Ammon's horn (tissue), 1 donor: ENCODE measurements around the gene SNX32.
A peak's percentile ranks its signal among the peaks of the same experiment; 100 is the strongest.

Experiments
- DNase-seq: peaks from one replicate; pipeline ENCODE4 v3.0.0-alpha.2; 2016; ENCODE audit warnings: low spot score

SNX32 gene

DNA sequence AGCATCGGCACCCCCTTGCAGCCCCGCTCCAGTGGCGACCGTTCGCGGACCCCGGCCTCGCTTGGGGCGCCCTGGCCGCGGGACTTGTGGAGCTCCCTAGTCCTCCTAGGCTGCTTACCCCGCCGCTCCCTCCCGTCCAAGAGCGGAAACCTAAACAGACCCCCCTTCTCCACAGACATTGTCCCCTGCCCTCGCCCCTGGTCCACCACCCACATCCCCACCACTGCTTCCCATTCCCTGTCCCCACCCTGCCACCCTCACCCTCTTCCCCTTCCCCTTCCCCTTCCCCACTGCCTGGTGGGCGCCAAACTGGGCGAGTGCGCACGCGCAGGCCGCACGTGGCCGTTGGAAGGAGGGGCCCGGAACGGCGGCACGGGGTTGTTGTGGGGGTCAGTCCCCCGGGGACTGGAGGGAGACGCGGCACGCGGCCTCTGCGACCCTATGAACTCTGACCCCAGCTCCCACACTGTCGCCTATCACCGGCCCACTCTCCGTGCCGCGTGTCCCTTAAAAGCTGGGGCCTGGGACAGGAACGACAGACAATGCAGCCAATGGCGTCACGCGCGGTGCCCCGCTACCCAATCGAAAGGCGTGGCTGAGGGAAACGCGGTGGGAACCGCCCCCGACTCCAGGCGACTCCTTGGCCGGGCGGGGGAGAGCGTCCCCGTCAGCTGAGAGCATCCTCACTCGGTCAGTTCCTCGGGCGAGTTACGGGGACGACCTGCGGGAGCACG lies at the start of gene SNX32:
SNX32 (plus strand) TSS at position 667 of the 734 bp plus-strand sequence. CDS start 103 bp downstream, outside the sequence.
- peak; percentile 98 for DNase-seq

DNA sequence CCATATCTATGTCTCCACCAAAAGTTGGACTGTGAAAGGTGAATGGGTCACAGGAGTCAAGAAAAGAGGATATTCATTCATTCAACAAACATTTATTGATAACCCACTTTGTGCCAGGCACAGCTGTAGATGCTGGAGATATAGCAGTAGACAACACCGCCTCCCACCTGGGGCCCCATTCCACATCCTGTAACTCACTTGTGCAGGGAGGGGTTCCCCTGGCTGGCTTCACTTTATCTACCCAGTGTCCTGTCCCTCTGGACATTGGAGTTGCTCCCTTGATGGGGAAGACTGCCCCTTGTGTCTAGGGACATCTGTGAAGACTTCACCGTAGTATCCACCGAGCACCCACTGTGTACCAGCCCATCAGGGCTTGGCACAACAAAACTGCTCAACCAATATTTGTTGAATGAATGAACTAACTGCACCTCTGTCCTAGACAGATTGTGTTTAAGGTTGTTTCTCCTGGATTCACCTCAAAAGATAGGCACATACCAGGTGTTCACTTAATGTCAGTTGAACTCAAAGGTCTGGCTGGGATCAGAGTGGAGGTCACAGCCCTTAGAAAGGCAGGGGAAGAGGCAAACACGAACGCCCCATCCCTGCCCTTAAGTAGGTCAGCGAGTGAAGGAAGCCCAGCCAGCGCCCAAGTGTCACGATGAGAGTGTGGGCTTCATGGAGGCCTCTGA lies 48.3 kb upstream of the SNX32 start:
- no peak for DNase-seq

DNA sequence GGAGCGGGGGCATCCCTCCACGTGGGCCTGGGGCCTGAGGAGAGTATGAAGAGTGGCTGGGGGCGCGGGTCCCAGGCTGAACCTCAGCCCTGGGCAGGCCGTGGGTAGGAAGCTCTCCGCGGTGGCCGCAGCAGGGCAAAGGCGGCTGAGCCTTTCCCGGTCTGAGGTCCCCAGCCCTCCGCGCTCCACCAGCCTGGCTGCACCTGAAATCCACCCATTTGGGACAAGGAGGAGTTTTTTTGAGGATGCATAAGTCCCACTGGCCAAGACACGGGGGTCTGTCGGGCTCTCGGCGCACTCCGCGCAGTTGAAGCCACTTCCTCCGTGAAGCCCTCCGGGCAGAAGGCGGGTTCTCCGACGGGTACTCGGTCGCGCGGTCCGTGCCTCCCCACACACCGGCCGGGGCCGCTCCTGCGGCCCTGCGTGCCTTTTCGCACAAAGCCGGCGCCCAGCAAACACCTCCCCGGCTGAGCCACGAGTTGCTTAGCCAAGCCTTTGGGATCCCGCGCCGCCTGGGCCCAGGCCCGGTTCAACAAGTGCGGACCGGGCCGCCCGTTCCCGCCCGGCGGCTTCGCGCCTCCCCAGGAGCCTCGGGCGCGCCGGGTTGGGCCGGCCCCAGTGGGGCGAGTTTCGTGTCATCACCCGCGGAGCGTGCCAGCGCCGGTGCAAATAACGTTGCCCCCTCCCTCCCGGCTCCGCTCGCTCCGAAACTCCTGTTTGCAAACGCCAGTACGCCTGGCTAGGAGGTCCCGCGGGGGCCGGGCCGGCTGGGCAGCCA lies 47.6 kb upstream of the SNX32 start:
- DNase-seq, result no peak

DNA sequence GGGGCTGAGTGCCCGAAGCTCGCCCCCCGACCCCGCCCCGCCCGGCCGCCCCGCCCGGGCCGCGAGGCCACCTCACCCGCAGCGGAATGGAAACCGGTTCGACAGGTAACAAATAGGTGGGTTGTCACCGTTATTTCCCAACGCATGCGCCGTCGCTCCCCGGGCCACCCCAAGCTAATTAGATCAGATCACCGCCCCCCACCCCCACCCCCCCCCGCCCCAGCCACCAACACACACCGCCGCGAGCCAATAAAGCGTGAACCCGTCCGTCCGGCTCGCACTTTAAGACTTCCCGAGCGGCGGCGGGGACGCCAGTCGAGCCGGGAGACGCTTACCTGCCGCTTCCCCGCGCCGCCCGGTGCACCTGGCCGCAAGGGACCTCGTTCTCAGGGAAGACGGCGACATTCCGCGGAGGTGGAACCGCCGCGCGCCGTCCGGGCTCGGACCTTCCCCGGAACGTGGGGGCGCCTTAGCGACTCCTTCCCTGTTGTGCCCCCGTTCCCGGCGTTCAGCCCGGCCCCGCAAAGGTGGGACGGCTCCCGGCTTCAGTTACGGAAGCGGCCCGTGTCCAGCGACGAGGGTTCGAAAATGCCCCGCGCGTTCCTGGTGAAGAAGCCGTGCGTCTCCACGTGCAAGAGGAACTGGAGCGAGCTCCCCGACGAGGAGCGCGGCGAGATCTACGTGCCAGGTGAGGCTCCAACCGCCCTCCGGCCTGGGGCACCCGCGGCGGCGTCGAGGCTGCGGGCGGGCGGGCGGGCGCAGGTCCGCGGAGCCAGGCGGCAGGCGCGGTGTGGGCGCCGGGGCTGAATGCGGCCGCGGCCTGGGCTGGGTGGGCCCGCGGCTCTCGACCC lies 46.8 kb upstream of the SNX32 start, which contains the start of gene OVOL1:
OVOL1 (plus strand) TSS at position 278 of the 851 bp plus-strand sequence; CDS start at position 589, 311 bp downstream.
- no peak for DNase-seq

DNA sequence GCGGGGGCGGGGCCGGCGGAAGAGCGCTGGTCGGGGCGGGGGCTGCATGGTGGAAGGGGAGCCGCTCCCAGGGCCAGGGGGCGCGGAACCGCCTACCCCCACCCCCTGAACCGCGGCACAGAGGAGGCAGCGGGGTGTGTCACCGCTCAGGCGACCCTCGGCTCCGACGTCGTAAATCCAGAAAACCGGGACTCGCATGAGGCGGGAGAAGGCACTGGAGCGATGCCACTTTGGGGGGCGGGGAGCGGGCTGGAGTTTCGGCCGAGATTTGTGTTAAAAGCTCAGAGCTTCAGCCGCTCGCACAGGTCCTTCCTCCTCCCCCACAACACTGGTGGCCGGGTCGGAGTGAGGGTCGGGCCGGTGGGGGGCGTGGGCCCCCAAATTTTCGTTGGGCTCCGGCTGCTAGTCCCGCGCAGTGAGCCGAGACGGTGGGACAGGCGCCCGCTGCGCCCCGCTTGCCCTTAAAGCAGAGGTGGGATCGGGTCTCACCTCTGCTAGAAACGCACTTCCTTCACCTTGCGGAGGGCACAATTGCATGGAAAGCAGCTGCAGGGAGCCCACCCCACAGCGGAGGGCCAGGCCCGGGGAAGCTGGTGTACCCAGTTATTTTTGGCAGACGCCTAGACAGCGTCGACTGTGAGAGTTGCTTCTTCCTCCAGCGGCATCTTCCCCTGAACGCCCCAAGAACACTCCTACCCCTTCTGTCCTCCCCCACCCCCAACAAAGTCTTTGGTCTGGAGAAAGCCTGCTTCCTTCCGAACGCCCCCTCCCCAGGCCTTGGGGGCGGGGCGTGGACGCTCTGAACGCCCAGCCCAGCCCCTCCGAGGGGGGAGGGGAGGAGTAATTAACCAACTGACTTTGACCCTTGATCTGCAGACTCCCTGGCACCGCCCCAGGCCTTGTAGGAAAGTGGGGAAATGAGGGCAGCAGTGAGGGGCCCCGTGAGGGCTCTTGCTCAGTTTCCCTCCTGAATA lies 45.8 kb upstream of the SNX32 start:
- no peak for DNase-seq

DNA sequence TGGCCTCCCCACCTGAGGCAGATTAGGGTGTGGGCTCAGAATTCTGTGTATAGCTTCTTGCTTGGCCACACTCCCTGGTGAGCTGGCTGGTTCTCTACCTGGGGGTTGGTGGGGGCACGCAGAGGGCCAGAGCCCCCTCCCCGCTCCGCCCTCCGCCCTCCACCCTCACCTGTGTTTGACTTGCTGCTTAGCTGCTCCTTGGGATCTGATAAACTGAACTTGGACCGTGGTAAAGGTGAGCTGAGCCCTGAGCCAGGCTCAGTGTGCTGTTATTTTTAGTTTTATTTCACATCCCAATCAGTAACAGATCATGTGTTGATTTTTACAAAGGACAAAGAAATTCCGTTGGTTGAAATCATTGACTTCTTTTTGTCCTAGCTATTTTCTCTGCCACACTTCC lies 44.9 kb upstream of the SNX32 start:
- no peak for DNase-seq

DNA sequence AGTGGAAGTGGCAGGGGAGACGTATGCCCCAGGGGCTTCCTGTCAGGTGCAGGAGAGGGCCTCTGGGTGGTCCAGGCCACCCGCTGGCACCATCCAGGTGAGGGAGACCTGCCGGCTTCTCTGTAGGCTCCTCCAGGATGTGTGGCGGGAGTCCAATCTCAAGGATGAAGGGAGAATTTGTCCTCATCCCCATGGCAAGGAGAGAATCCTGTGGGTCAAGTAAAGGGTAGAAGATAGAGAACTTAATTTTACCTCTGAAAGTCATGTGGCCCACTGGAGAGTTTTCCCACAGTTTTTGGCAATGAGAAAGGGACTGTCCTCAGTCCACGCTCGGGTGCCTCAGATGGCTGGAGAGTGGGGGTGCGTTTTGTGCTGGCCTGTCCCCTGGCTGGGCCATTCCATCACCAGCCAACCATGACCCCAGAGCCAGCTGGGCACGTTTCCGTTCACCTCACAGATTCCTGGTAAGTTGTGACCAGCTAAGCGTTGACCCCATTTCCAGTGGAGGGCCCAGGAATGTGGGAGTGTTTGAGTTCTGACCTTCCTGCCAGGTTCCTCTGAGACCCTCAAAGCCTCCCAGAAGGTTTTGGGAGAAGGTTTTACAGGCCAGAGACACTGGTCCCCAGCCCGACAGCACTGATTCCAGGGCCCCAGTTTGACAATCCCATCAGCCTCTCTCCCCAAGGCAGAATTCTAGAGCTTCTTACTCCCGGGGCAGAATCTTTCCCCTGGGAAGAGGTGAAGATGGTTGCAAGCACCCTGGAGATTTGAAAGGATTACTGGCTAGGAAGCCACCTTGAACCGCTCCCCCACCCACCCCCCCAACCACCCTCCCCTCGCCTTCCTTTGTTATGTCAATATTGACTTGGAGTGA lies 44.3 kb upstream of the SNX32 start:
- DNase-seq, result no peak

DNA sequence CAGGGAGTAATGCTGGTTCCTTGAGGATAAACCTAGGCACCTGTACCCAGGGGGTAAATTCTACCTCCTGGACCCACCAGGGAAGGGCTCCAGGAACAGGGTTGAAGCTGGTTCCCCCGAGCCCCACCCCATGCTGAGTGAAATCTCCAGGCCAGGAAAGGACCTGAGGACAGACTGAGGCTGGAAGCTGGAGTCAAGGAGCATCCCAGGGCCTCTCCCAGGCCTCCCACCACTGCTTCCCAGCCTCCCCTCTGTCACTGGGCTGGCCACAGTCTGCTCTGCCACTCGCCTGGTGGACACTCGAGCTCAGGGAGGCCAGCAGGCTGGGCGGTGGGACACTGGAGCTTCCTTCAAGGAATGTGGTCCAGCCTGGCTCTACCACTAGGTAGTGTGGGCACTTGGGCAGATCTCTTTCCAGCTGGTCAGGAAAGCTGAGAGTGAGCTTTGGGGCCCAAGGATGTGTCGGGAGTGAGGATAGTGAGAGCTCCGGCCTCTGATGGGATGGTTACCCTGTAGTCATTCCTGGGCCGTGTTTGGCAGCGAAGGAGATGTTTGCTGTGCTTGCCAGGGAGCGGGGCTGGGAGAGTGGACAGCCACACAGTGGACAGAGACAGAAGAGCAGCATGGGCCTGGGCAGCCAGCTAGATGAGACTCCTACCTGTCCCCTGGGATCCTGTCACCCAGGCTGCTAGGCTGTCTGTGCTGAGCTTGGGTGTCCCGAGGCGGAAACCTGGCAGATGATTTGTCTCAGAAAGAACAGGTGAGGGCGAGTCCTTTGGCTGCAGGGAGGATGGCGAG lies 43.5 kb upstream of the SNX32 start:
- DNase-seq, result no peak

DNA sequence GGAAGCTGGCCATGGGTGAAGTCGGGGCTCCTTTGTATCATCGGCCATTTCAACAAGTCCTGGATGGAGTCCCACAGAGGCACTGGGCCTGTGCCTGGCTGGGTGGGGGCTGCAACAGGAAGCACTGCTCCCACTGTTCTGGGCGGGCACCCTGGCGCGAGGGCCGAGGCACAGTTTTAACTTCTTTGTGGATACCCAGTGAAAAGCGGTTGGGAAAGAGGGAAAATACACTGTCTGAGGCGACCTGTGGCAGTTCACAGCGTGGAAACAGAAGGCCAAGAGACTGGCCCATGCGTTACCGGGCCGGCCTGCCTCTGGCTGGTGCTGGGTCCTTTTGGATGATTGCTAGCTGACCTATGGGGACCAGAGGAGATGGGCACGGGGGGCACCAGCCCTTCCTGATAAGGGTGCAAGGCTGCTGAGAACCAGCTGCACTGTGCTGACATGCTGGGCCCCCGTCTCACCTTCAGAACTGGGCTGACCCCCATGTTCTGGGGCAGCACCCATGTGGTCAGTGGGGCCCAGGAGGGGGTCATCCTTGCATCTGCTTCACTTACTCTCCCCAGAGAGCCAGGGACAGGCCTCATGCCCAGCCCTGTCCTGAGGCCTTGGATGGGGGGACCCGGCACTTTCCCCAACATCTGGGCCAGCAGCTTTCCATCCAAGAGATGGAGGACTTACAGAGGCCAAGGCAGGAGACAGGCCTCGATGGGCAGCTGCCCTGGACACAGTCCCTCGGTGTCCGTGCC lies 42.7 kb upstream of the SNX32 start:
- DNase-seq, result no peak

DNA sequence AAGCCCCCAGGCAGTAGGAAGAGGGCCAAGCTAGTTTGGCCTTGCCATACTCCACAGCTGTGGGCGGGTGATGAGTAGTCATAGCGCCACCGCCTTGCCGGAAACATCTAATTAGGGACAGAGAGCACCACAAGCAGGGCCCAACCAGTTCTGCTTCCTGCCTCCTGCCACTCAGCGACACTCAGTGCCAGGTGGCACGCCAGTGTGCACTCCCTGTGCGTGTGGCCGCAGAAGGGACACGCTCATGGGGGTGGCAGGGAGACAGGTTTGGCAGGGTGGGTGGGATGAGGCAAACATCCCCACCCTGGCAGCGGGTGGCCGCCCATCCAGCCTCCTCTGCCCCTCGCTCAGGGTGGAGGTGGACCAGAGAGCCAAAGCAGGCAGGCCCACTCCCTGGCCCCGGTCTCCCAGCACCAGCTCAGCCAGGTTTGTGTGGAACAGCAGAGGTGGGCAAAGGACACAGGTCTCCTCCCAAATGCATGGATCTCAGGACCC lies 42.0 kb upstream of the SNX32 start:
- no peak for DNase-seq

DNA sequence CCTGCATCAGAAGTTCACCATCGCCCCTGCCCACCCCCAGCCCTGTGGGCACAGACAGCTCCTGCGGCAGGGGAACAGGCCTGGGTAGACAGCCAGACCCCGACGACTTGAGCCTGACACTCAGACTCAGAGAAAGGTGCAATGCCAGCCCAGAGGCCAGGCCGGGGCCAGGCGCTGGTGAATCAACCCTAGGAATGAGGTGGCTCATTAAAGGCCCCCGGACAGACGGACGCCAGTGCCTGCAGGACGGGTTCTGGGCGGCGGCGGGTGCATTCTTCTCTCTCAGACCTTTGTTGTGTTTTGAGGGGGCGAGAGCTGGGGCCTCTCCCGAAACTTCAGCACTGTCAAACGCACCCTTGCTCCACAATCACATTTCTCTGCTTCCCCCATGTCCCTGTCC lies 41.3 kb upstream of the SNX32 start:
- no peak for DNase-seq

DNA sequence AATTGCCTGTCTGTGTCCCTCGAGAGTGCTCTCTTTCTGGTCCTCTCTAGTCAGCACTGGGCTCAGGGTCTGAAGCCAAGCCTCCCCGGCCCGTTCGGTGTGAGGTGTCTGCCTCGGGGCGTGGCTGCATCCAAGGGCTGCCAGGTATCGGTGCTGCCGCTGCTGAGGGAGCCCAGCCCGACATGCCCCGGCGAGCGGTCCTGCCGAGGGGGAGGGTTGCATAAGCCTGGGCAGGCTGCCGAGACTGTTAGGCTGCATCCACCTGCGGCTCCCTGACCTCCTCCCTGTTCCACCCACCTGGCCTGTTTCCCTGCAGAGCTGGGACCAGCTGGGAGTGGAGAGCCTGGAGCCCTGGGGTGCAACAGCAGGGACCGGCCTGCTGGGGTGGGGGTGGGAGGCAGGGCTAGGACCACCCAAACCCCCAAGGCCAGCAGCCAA lies 40.6 kb upstream of the SNX32 start:
- no peak for DNase-seq

DNA sequence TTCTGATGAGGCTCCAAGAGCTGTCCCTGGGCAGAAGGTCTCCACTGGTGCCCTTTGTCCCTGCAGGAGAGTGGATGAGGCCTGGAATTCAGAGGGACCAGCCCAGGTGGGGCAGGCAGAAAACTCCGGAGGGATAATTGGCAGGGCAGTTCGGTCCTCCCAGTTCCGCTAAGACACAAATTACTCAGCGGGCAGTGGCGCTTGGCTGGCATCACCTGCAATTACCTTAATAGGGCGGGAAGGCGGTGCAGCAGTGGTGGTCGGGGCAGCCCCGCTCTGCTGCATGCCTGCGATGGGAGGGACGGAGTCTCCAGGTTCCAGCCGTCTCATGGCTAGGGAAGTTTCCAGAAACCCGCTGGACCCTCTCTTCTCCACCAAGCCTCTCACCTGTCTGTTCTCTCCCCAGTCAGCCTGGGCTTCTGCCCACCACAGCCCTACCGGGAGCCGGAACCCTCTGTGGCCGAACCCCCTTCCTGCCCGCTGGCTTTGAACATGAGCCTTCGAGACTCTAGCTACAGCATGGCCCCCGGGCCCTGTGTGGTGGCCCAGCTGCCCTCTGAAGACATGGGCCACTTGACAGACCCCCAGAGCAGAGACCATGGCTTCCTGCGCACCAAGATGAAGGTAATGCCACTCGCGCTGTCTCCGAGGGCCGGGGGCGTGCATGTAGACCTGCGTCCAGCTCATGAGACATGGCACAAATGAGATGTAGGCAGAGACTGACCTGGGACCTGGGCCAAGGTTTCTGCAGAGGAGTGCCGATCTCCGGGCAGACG lies 40.0 kb upstream of the SNX32 start:
- no peak for DNase-seq

DNA sequence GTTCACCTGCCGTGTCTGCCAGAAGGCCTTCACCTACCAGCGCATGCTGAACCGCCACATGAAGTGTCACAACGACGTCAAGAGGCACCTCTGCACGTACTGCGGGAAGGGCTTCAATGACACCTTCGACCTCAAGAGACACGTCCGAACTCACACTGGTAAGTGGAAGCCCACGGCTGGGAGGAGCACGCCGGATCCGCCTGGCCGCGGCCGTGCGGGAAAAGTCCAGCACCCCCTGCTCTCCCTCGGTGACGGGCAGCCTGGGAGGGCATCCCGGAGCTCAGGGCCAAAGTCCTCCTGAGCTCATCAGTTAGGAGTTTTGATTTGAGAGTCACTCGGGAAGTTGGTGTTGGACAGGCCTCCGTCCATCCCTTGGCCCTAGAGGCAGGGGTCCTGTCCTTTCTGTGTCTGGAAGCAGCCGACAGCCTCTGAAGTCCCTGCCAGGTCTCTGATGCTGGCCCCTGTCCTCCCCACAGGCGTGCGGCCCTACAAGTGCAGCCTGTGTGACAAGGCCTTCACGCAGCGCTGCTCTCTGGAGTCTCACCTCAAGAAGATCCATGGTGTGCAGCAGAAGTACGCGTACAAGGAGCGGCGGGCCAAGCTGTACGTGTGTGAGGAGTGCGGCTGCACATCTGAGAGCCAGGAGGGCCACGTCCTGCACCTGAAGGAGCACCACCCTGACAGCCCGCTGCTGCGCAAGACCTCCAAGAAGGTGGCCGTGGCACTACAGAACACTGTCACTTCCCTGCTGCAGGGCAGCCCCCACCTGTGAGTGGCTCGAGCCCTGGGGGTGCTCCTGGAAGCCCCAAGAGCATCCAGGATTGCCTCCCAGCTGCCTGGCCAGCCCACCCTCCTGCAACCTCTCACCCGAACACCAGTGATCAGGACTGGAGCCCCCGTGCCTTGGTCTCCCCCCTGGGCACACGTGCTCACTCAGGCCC lies 38.9 kb upstream of the SNX32 start:
- DNase-seq, result no peak

DNA sequence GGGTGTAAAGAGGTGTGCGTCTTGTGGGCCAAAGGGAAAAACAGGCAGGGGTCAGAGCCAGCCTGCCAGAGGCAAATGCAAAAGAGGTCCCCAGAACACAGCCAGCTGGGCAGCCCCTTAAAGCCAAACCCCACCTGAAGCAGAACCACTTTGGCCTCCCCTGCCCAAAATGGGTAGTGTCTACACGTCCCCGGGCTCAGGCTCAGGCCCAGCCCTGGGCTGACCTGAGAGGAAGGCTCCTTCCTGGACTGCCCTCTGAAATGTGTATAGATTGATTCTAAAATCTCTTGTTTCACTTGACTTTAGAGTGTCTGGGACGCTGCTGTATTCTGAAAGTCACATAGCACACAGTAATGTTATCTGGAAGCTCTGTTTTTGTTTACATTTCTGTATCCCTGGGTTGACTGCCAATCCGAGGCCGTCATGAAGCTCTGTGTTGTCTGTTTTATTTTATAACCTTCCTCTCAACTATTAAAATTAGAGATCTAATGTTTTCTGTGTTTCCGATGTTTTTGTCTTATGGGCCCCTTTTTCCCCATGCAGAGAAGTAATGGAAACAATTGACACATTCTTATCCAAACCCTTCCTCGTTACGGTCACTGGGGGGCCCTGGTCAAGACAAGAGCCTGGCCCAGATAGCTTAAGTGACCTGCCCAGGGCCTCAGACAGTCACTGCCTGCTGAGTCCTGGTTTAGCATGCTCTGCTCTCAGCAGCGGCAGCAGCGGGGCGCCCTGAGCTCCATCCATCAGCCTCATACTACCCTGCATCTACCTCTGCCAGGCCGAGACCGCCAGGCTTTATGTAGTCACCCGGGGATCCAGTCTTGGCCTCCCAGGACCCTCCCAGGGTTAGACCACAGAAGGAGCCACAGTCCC lies 36.8 kb upstream of the SNX32 start:
- DNase-seq, result no peak
